OCI-LY1 (cell line): ENCODE results near the gene SRSF12.
"Not testable (repeated sequence)": the region's sequence is repeated elsewhere in the genome, so short reads cannot be mapped to it uniquely, and the experiment has no call there.

ENCODE experiments used
- H2AFZ ChIP-seq: fragments of 200-600 bp; sonication (generic), shearing (Covaris generic); 2 replicates; pipeline ENCODE4 v1.6.0; 2014; ENCODE audit warnings: antibody characterized with exemption, mild to moderate bottlenecking, low read length
- H3F3A ChIP-seq: fragments of 200-600 bp; sonication (generic), shearing (Covaris generic); 2 replicates; pipeline ENCODE4 v1.6.0; 2014; ENCODE audit warnings: mild to moderate bottlenecking, antibody characterized with exemption, low read length, moderate library complexity; ENCODE audit not compliant: insufficient read depth
- H3K27ac ChIP-seq: fragments of 200-600 bp; sonication (generic); 2 replicates; pipeline ENCODE4 v1.5.1; 2014; ENCODE audit warnings: low read length, mixed run types, mild to moderate bottlenecking, low read depth; ENCODE audit not compliant: poor library complexity, severe bottlenecking
- H3K27me3 ChIP-seq: fragments of 200-600 bp; sonication (generic); 2 replicates; pipeline ENCODE4 v1.6.0; 2014; ENCODE audit warnings: antibody characterized with exemption, mild to moderate bottlenecking, low read length, moderate library complexity; ENCODE audit not compliant: insufficient read depth
- H3K36me3 ChIP-seq: fragments of 200-600 bp; sonication (generic); 2 replicates; pipeline ENCODE4 v1.6.1; 2014; ENCODE audit warnings: mild to moderate bottlenecking, antibody characterized with exemption, low read length, moderate library complexity, mixed read lengths; ENCODE audit not compliant: insufficient read depth
- H3K4me1 ChIP-seq: fragments of 200-600 bp; sonication (generic); 2 replicates; pipeline ENCODE4 v1.5.1; 2014; ENCODE audit warnings: mild to moderate bottlenecking, low read length, moderate library complexity; ENCODE audit not compliant: insufficient read depth, severe bottlenecking
- H3K4me2 ChIP-seq: fragments of 200-600 bp; sonication (generic), shearing (Covaris generic); 2 replicates; pipeline ENCODE4 v1.6.1; 2014; ENCODE audit warnings: low read length
- H3K4me3 ChIP-seq: fragments of 200-600 bp; sonication (generic); 2 replicates; pipeline ENCODE4 v1.5.1; 2014; ENCODE audit warnings: low read length, low read depth, mild to moderate bottlenecking, mixed read lengths; ENCODE audit not compliant: poor library complexity, severe bottlenecking
- H3K79me2 ChIP-seq: fragments of 200-600 bp; shearing (Covaris generic); 2 replicates; pipeline ENCODE4 v1.6.1; 2016; ENCODE audit warnings: mixed run types, low read length, mixed read lengths; ENCODE audit not compliant: insufficient read depth
- H3K9ac ChIP-seq: fragments of 200-600 bp; sonication (generic), shearing (Covaris generic); 2 replicates; pipeline ENCODE4 v1.6.1; 2014; ENCODE audit warnings: mild to moderate bottlenecking, low read length, mixed read lengths
- H3K9me2 ChIP-seq: fragments of 200-600 bp; sonication (generic), shearing (Covaris generic); 2 replicates; pipeline ENCODE4 v1.6.1; 2014; ENCODE audit warnings: low read depth, mild to moderate bottlenecking, low read length, mixed read lengths
- H3K9me3 ChIP-seq: fragments of 200-600 bp; shearing (Covaris generic); 2 replicates; pipeline ENCODE4 v1.6.1; 2014; ENCODE audit warnings: low read length, mixed read lengths
- H4K20me1 ChIP-seq: fragments of 200-600 bp; sonication (generic), shearing (Covaris generic); 2 replicates; pipeline ENCODE4 v1.6.0; 2016; ENCODE audit warnings: mild to moderate bottlenecking, low read length; ENCODE audit not compliant: insufficient read depth
- EZH2 ChIP-seq: fragments of 200-600 bp; sonication (generic), shearing (Covaris generic); IDR thresholded peaks from 2 replicates; pipeline ENCODE4 v1.8.0; 2017; ENCODE audit warnings: borderline replicate concordance, mixed run types, mild to moderate bottlenecking, antibody characterized with exemption, low read length, moderate library complexity, mixed read lengths
- TF ChIP-seq, protein P1 (sequence below): fragments of 200-600 bp; sonication (generic), shearing (Covaris generic); IDR thresholded peaks from 2 replicates; pipeline ENCODE4 v1.5.1; 2017; ENCODE audit warnings: mild to moderate bottlenecking, antibody characterized with exemption, low read length, moderate library complexity, mixed read lengths

The SRSF12 gene

GRCh38 chr6:89068695-89069094 is 49.2 kb downstream of the SRSF12 start:
- Histone ChIP-seq H3K4me3 (no peak overlapping the region), H3K79me2 (no peaks in the 10 kb centered on the region), H3F3A (no peaks in the 10 kb centered on the region), H2AFZ (no peak overlapping the region), H3K4me2 (no peak overlapping the region), H3K27me3 (no peaks in the 10 kb centered on the region; the same call in 1 of the 2 replicates), H3K4me1 (no peaks in the 10 kb centered on the region), H3K9me2 (no peaks in the 10 kb centered on the region), H3K9ac (no peak overlapping the region), H3K36me3 (no peaks in the 10 kb centered on the region), H3K27ac (no peak overlapping the region), H3K9me3 (0 out of 2 replicates have a peak, but pooled peaks cover 7% of the 10 kb centered on the region), H4K20me1 (no peaks in the 10 kb centered on the region)
- no peak for TF ChIP-seq EZH2
- TF ChIP-seq, protein P1, sequence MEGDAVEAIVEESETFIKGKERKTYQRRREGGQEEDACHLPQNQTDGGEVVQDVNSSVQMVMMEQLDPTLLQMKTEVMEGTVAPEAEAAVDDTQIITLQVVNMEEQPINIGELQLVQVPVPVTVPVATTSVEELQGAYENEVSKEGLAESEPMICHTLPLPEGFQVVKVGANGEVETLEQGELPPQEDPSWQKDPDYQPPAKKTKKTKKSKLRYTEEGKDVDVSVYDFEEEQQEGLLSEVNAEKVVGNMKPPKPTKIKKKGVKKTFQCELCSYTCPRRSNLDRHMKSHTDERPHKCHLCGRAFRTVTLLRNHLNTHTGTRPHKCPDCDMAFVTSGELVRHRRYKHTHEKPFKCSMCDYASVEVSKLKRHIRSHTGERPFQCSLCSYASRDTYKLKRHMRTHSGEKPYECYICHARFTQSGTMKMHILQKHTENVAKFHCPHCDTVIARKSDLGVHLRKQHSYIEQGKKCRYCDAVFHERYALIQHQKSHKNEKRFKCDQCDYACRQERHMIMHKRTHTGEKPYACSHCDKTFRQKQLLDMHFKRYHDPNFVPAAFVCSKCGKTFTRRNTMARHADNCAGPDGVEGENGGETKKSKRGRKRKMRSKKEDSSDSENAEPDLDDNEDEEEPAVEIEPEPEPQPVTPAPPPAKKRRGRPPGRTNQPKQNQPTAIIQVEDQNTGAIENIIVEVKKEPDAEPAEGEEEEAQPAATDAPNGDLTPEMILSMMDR: no peak

DNA sequence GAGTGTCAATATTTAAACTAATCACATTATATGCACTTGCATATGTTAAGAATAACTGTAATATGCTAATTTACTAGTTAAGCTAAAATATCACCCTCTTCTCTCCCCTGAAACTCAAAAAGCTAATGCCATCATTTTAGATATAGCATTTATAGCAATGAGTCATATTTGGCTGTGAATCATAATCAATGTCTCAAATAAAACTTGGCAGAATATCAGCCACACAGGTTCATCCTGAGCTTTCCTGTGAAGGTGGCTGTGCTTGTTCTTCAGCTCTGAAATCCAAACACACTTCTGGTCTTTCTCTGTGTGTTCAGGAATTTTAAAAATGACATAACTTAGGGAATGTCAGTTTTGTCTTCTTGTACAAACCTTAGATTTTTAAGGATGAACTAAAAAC is 50.1 kb downstream of the SRSF12 start:
- H3K79me2 ChIP-seq: no peaks in the 10 kb centered on the region
- H3K27ac ChIP-seq: no peak overlapping the region
- no peaks in the 10 kb centered on the region for H3K9me2 ChIP-seq
- no peak overlapping the region for H3K4me3 ChIP-seq
- H3K9ac ChIP-seq: no peak overlapping the region
- no peaks in the 10 kb centered on the region for H3K36me3 ChIP-seq
- TF ChIP-seq, protein P1: no peak
- no peak for TF ChIP-seq EZH2
- no peaks in the 10 kb centered on the region for H4K20me1 ChIP-seq
- H3K4me2 ChIP-seq: no peak overlapping the region
- H3F3A ChIP-seq: no peaks in the 10 kb centered on the region
- no peaks in the 10 kb centered on the region for H3K4me1 ChIP-seq
- no peak overlapping the region for H2AFZ ChIP-seq
- no peaks in the 10 kb centered on the region for H3K9me3 ChIP-seq
- no peaks in the 10 kb centered on the region; the same call in 1 of the 2 replicates for H3K27me3 ChIP-seq

- H3K9me2 ChIP-seq: no peaks in the 10 kb centered on the region
- TF ChIP-seq, protein P1: no peak
- no peak for TF ChIP-seq EZH2
- H3K79me2 ChIP-seq: no peaks in the 10 kb centered on the region
- H3K4me1 ChIP-seq: no peaks in the 10 kb centered on the region
- no peak overlapping the region for H3K27ac ChIP-seq
- H3F3A ChIP-seq: no peaks in the 10 kb centered on the region
- no peak overlapping the region for H3K4me3 ChIP-seq
- H3K27me3 ChIP-seq: no peaks in the 10 kb centered on the region; the same call in 1 of the 2 replicates
- H3K36me3 ChIP-seq: no peaks in the 10 kb centered on the region
- H3K9ac ChIP-seq: no peak overlapping the region
- no peaks in the 10 kb centered on the region for H3K9me3 ChIP-seq
- no peak overlapping the region for H3K4me2 ChIP-seq
- H4K20me1 ChIP-seq: no peaks in the 10 kb centered on the region
- no peak overlapping the region for H2AFZ ChIP-seq
Measured at GRCh38 chr6:89066940-89067646, 50.8 kb downstream of the SRSF12 start.

GRCh38 chr6:89066121-89066520 is 51.8 kb downstream of the SRSF12 start:
- H3K9ac ChIP-seq, H3K4me3 ChIP-seq, H4K20me1 ChIP-seq, H3K9me3 ChIP-seq, H3F3A ChIP-seq, H3K36me3 ChIP-seq, H3K27me3 ChIP-seq, H3K9me2 ChIP-seq, H3K4me2 ChIP-seq, H3K27ac ChIP-seq, H2AFZ ChIP-seq, H3K79me2 ChIP-seq, H3K4me1 ChIP-seq: not testable (repeated sequence)

GRCh38 chr6:89064931-89065330 is 52.9 kb downstream of the SRSF12 start:
- H3K9me3 ChIP-seq, H3K4me2 ChIP-seq, H3K27ac ChIP-seq, H3K4me3 ChIP-seq, H2AFZ ChIP-seq, H3K36me3 ChIP-seq, H3K27me3 ChIP-seq, H3K9me2 ChIP-seq, H3F3A ChIP-seq, H4K20me1 ChIP-seq, H3K79me2 ChIP-seq, H3K4me1 ChIP-seq, H3K9ac ChIP-seq: not testable (repeated sequence)
